ENCODE results near the gene SLC38A9.
"Not testable (repeated sequence)": the region's sequence is repeated elsewhere in the genome, so short reads cannot be mapped to it uniquely, and the experiment has no call there.

Gene SLC38A9

DNA sequence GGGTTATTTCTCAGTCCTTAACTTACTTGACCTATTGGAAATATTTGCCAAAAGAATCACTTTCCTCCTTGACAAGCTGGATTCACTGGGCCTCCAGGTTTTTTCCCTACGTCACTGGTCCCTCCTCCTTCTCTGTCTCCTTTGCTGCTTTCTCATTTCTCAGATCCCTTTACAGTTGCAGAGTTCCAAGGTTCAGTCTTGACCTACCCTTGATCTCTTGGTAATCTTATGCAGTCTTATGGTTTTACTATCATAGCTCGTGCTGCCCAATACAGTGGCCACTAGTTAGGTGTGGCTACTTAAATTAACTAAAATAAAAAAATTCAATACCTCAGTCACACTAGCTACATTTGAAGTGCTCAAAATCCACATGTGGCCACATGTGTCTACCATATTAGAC lies 11.4 kb downstream of the SLC38A9 start:
- H3K27ac ChIP-seq, result no peak overlapping the region
- POLR2A ChIA-PET (ENCODE audit: low non-redundant PET), result interaction anchor here (0.6 kb wide), 1 partner anchor 10 kb away, joined by 4 read pairs; no protein-coding TSS in a partner anchor
- DNase-seq (ENCODE audit: low spot score), result no peak
- CTCF ChIA-PET, result interaction anchor here (0.6 to 0.8 kb wide), 3 partner anchors 23 to 229 kb away, joined by 3 to 4 read pairs (median 3); no protein-coding TSS in a partner anchor
- TF ChIP-seq, protein P1, sequence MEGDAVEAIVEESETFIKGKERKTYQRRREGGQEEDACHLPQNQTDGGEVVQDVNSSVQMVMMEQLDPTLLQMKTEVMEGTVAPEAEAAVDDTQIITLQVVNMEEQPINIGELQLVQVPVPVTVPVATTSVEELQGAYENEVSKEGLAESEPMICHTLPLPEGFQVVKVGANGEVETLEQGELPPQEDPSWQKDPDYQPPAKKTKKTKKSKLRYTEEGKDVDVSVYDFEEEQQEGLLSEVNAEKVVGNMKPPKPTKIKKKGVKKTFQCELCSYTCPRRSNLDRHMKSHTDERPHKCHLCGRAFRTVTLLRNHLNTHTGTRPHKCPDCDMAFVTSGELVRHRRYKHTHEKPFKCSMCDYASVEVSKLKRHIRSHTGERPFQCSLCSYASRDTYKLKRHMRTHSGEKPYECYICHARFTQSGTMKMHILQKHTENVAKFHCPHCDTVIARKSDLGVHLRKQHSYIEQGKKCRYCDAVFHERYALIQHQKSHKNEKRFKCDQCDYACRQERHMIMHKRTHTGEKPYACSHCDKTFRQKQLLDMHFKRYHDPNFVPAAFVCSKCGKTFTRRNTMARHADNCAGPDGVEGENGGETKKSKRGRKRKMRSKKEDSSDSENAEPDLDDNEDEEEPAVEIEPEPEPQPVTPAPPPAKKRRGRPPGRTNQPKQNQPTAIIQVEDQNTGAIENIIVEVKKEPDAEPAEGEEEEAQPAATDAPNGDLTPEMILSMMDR (conservative IDR thresholded peaks at IDR 0.05; ENCODE audit: low read depth), result no peak

GRCh38 chr5:55699041-55699688 lies 13.0 kb downstream of the SLC38A9 start:
- TF ChIP-seq, protein P1 (conservative IDR thresholded peaks at IDR 0.05; ENCODE audit: low read depth), result no peak
- no peak overlapping the region for H3K27ac ChIP-seq
- POLR2A ChIA-PET (ENCODE audit: low non-redundant PET), result no interaction called here
- CTCF ChIA-PET, result no interaction called here
- no peak for DNase-seq (ENCODE audit: low spot score)

DNA sequence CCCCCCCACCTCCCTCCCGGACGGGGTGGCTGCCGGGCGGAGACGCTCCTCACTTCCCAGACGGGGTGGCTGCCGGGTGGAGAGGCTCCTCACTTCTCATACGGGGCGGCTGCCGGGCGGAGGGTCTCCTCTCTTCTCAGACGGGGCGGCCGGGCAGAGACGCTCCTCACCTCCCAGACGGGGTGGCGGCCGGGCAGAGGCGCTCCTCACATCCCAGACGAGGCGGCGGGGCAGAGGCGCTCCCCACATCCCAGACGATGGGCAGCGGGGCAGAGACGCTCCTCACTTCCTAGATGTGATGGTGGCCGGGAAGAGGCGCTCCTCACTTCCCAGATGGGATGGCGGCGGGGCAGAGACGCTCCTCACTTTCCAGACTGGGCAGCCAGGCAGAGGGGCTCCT lies 15.4 kb downstream of the SLC38A9 start:
- DNase-seq (ENCODE audit: low spot score); POLR2A ChIA-PET (ENCODE audit: low non-redundant PET); H3K27ac ChIP-seq; CTCF ChIA-PET: not testable (repeated sequence)

DNA sequence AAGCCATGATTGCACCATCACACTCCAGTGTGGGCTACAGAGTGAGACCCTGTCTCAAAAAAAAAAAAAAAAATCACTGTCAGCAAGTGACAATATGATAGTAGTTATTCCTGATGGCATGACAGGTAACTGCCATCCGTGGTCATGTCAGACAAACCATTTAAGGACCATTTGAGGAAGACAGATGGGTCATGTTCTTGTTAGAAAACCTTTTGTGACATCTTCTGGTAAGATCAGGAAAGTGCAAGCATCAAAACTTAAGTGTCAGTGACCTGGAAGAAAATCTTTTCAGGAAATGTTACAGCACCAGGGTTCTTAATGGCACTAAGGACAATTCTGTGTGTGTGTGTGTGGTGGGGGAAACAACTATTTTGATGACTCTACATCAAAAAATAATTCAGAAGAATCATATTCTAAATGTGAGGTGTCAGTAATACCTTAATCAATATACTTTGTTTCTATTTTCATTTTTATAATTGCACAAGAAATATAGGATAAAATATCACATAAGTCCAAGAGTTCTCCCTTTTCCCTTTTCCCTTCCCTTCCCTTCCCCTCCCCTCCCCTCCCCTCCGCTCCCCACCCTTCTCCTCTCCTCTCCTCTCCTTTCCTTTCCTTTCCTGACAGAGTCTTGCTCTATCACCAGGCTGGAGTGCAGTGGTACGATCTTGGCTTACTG lies 17.8 kb downstream of the SLC38A9 start:
- no peak overlapping the region for H3K27ac ChIP-seq
- DNase-seq (ENCODE audit: low spot score), result peak; percentile 21
- ChIA-PET POLR2A (ENCODE audit: low non-redundant PET) (no interaction called here), CTCF (interaction anchor here (0.6 kb wide), 1 partner anchor 390 kb away, joined by 3 read pairs; no protein-coding TSS in a partner anchor)
- TF ChIP-seq, protein P1 (conservative IDR thresholded peaks at IDR 0.05; ENCODE audit: low read depth), result peak; percentile 67

DNA sequence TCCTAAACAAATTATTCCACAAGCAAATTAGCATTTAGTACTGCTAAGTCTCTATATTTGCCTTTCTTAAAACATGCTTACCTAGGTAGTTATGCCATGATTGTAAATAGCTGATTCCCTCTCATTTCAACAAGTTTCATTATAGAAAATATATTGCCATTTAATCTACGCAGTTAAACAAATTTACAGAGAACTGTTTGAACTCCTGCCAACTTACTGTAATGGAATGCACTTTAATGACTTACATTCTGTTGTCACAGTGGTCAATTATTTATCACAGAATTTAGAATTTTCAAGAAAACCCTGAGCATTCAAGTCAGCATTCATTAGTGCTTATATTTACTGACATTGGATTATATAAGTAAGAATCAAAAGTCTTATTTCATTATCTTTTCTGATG lies 19.6 kb downstream of the SLC38A9 start:
- POLR2A ChIA-PET (ENCODE audit: low non-redundant PET), result no interaction called here
- TF ChIP-seq, protein P1 (conservative IDR thresholded peaks at IDR 0.05; ENCODE audit: low read depth), result no peak
- no peak for DNase-seq (ENCODE audit: low spot score)
- H3K27ac ChIP-seq, result no peak overlapping the region
- CTCF ChIA-PET, result interaction anchor here (0.5 to 1.6 kb wide), 13 partner anchors 14 to 597 kb away, joined by 3 to 7 read pairs (median 4); no protein-coding TSS in a partner anchor

GRCh38 chr5:55692106-55692417 lies 20.1 kb downstream of the SLC38A9 start:
- DNase-seq (ENCODE audit: low spot score), result no peak
- POLR2A ChIA-PET (ENCODE audit: low non-redundant PET), result no interaction called here
- TF ChIP-seq, protein P1 (conservative IDR thresholded peaks at IDR 0.05; ENCODE audit: low read depth), result peak; percentile 43
- CTCF ChIA-PET, result interaction anchor here (0.5 to 1.6 kb wide), 17 partner anchors 14 to 598 kb away, joined by 3 to 7 read pairs (median 3); no protein-coding TSS in a partner anchor
- H3K27ac ChIP-seq, result no peak overlapping the region

Data from RWPE1 (cell line).